ENCODE results near the gene TMEM132C.

GRCh38 chr12:128551266-128551665 lies 284.3 kb downstream of the TMEM132C start:
- TF ChIP-seq CTCF (conservative IDR thresholded peaks at IDR 0.05): no peak
- no peak for TF ChIP-seq ZFX (IDR thresholded peaks at IDR 0.05)

All from C4-2B (cell line).